HG02981 (cell line): ENCODE data around the gene TOMM5.
"Not testable (repeated sequence)": the region's sequence is repeated elsewhere in the genome, so short reads cannot be mapped to it uniquely, and the experiment has no call there.

Source experiments
- ATAC-seq: cut with Tn5 transposase; IDR thresholded peaks from one replicate; pipeline ENCODE4 v1.9.1; 2021; ENCODE audit warnings: mild to moderate bottlenecking, moderate library complexity; ENCODE audit not compliant: unreplicated experiment

Gene TOMM5

DNA sequence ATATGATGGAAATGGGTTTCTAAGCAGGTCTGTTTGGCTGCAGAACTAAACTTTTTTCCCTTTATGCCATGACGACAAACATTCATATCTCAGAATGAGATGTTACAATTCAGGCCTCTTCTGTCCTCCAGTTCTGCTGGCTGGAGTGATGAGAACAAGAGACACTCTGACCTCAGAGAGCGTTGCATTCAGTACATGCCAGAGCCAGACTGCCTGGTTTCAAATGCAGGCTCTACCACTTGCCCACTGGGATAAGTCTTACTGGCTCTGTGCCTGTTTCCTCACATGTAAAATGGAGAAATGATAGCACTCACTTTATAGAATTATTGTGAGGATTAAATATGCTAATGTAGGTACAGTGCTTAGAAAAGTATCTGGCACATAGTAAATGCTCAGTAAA lies 24.8 kb upstream of the TOMM5 start:
- no peak for ATAC-seq

GRCh38 chr9:37611961-37612360 lies 19.6 kb upstream of the TOMM5 start:
- ATAC-seq, result no peak

DNA sequence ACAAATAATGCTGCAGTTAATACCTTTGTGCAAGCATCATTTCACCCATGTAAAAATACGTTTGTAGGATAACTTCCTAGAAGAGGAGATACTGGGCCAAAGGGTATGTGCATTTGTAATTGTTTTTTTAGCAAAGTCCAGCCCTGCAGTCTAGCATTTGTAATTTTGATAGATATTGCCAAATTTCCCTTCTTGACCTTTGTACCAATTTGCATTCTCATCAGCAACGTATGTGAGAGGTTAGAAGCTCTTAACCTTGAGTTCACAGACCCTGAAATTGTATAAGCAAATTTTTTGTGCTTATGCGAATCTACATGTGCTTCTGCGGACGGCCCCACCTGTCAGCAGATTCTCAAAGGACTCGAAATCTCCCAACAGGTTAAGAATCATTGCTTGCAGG lies 18.6 kb upstream of the TOMM5 start:
- ATAC-seq, result no peak

DNA sequence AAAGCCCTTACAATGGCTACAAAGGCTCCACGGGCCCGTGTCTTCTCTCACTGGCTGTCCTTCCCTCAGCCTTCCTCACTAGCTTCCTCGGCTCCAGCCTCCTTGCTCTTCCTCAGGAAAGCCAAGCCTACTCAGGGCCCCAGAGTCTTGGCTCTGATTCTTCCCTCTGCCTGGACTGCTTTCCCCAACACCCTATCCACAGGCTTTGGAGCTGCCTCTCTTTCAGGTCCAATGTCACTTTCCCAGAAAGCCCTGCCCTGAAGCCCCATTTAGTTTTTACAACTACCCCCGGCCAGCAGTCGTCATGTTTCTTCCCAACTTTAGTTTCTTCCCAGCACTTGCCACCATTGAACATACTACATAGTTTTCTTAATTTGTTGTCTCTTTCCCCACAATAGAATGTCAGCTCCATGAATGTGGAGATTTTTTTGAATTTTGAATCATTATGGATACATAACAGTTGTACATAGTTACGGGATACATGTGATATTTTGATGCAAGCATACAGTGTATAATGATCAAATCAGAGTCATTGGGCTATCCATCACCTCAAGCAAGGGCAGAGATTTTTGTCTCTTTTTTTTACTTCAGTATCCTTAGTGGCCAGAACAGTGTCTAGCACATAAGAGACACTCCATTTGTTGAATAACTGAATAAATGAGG lies 17.5 kb upstream of the TOMM5 start:
- no peak for ATAC-seq

GRCh38 chr9:37608250-37608649 lies 15.9 kb upstream of the TOMM5 start:
- no peak for ATAC-seq

GRCh38 chr9:37604296-37604695 lies 11.9 kb upstream of the TOMM5 start:
- no peak for ATAC-seq

DNA sequence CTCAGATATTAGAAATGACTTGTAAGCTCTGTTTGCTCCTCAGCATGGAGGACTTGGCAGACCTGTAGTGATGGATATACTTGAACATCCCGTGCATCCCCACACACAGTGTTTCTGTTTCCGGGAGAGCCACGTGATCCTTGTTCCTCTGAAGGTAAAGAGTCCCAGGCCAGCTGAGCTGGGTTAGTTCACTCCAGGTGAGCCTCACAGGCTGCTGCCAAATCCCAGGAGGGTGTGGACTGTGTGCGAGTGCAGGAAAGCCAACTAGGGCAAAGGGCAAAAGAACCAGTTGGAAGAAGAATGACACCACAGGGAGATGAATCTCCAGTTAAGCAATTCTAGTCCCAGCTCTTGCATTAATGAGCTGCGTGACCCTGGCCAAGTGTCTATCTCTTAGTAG lies 10.4 kb upstream of the TOMM5 start:
- ATAC-seq, result no peak

DNA sequence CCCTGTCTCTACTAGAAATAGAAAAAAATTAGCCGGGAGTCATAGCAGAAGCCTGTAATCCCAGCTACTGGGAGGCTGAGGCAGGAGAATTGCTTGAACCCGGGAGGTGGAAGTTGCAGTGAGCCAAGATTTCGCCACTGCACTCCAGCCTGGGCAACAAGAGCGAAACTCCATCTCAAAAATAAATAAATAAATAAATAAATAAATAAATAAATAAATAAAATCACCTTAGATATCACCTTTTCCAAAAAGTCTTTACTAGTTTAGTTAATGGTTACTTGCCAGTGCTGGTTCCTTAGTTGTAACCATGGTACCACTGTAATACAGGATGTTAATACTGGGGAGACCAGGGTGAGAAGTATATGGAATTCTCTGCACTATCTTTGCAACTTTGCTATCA lies 9.7 kb upstream of the TOMM5 start:
- ATAC-seq, result not testable (repeated sequence)

- ATAC-seq, result no peak
These were observed 4.1 kb upstream of the TOMM5 start for GRCh38 chr9:37596504-37596903.

DNA sequence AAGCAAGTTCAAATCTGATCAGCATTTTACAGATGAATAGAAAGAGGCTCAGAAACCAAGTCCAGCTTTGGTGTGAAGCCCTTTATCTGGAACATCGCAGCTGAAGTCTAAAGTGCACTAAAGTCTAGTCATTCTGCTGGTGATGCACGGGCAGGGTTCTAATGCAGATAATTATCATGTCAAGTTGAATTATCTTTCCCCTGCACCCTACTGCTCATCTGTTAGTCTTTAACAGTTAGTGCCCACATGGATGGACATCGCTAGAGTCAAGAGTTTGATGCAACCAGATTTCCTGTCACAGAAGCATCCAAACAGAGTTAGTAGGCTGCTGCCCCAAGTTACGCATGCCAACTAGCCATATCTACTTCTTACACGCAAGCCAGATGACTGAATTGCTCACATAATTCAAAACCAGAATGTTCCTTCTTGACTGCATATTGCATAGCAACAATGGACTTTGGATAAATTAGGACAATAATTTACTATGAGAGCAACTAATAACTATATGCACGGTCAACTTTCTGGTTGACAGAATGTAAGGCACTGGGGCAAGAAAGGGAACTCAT lies 1.6 kb upstream of the TOMM5 start:
- no peak for ATAC-seq

DNA sequence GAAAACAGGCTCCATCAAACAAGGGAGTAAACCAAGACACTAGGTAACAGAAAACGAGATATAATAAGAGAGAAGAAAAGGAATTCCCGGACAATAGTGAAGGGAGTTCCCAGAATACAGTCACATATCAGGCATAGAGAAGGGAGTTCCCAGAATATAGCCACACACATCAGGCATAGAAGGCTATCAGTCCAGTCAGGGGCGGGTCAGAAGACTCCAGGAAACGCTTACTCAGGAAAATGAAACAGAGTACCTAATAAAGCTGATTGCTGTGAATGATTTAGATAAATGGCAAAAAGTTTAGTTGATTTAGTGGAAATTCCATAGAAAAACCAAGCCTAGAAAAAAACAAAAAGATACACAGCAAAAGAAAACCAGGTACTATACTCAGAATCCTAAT lies 4.9 kb downstream of the TOMM5 start:
- no peak for ATAC-seq

DNA sequence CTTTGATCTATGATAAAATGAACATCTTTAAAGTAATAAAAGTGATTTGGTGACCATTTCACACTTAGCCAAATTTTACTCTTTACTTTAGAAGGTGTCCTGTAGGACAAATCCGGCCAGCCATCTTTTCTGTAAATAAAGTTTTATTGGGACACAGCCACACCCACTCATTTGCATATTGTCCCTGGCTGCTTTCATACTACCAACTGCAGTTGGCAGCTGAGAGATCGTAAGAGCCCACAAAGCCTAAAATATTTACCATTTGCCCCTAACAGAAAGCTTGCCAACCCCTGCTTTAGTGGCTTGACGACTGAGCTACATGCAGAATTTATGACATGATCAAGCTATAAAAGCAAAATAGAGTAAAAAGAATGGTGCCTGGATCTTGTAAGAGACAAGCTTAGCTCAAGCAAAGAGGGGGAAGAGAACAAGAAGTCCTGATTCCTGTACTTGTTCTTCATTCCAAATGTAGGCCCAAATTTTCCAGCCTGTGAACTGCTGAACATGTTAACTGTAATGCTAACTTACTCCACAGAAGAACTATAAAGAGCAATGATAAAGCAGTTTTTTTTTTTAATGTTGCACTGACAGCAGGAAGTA lies 8.8 kb downstream of the TOMM5 start:
- ATAC-seq, result no peak

- no peak for ATAC-seq
These were observed 9.7 kb downstream of the TOMM5 start for GRCh38 chr9:37582548-37583157.

GRCh38 chr9:37575921-37576721 lies 16.3 kb downstream of the TOMM5 start, which contains the start of gene FBXO10:
TSS of gene FBXO10 (minus strand) at chr9:37576380. CDS start at chr9:37541768, 34,612 bp downstream.
- peak; percentile 62 for ATAC-seq

DNA sequence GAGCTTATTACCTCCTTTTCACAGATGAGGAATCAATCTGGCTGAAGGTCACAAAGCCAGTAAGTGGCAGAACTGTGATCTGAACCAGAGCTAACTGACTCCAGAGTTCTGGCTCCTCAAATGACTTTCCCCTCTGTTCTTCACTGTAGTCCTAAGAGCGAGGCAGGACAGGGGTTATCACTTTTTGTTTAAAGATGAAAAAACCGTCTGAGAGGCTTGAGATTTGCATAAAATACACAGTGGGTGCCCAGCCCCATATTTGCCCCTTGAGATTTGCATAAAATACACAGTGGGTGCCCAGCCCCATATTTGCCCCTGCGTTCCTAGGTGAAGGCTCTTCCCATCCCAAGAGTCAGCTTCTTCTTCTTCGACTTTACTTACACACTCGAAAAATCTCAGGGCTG lies 16.9 kb downstream of the TOMM5 start:
- peak; percentile 36 for ATAC-seq

DNA sequence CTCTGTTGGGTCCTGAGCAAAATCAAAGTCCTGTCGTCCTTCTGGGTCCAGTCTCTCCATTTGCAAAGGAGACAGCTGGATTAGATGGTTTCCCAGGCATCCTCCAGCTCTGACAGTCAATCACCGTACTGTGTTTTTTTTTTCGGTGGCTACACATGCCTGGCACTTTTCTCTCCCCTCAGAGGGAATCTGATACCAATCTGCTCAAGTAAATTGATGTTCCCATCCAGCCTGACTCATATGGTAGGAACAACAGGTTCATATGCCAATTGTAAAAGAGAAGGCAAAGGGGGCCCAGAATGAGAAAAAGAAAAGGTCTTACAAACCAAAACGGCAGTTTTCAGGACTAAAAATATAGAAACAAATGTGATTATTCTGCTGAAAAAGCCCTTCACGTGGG lies 17.4 kb downstream of the TOMM5 start:
- no peak for ATAC-seq

- no peak for ATAC-seq
These were observed 18.1 kb downstream of the TOMM5 start for GRCh38 chr9:37574241-37574721.

DNA sequence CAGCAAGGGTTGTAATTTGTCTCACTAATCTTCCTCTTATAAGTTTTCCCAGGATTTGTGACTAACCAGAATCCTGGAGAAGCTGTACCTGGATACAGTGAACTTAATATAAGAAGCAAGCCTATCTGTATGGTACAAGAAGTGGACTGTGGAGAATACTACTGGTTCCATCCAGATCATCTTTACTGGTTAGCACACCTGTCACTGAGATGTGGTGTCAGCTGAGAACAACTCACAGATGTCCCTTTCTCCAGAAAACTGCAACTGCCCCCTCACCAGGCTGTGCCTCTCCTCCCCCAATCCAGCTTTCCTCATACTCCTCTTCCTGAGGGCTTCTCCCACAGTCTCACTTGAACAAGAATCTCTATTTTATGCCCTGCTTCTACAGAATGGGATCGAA lies 21.1 kb downstream of the TOMM5 start:
- no peak for ATAC-seq

DNA sequence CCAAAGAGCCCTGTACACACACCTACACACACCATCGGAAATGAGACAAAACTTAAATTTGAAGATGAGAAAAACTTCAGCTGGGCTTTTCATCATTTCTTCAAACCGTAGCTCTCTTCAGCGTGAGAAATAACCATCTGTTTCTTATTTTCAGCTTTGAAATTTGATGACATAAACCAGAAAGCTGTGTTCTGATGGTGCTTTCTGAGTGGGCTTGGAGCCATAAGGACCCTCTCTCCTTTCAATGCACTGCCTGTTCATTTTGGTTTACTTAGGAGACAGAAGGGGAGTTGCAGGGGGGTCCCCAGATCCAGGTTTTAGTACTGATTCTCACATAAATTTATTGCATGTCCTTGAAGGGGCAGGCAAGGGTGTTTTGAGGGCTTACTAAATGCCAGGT lies 25.7 kb downstream of the TOMM5 start:
- no peak for ATAC-seq

DNA sequence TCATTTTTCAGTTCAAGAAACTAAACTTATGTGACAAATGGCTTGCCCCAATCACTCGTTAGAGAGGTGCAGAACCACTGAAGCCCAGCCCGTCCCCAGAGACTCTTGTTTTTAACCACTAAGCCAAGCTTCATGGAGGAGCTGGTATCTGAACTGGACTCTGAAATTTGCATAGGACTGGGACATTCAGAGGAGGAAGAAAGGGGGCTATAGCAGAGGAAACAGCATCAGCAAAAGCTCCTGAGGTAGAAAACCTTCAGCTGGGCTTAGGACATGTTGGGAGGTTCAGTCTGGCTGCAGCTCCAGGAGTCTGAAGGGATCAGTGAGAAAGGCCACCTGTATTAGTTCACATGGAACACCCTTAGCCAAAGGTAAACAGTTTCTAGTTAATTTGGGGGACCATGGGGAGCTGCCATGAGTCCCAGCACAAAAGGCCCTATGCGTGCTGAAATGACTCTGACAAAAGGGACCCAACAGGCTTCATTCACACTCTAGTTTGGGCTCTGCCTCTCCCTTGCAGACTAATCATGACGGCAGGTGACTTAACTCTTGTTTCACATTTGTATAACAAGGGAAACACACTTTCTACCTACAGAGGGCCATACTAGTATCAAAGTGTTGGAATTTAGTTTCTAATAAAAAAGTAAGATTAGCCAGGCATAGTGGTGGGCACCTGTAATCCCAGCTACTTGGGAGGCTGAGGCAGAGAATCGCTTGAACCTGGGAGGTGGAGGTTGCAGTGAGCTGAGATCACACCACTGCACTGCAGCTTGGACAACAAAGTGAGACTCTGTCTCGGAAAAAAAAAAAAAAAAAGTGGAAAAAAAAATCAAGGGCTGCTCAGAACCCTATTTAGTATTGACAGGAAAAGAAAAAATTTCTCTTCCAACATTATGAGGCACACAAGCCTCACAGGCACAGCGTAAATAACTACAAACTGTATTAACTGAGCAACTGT lies 26.5 kb downstream of the TOMM5 start:
- ATAC-seq, result peak; percentile 81
